DMS79 treated with DMSO at 0.1 percent for 48 hours (cell line): ENCODE results near the gene SIGMAR1.

Experiments
- DNase-seq: peaks from one replicate; lab custom pipeline; 2025; lab: John Stamatoyannopoulos, UW

The SIGMAR1 gene

GRCh38 chr9:34603610-34604231, 33.9 kb downstream of the SIGMAR1 start:
- peak; percentile 70 for DNase-seq

GRCh38 chr9:34601937-34602573, 35.5 kb downstream of the SIGMAR1 start:
- no peak for DNase-seq

GRCh38 chr9:34600908-34601307, 36.7 kb downstream of the SIGMAR1 start:
- no peak for DNase-seq

GRCh38 chr9:34599546-34599945, 38.0 kb downstream of the SIGMAR1 start:
- DNase-seq, result no peak

GRCh38 chr9:34594177-34594576, 43.4 kb downstream of the SIGMAR1 start:
- DNase-seq, result no peak

- peak; percentile 17 for DNase-seq
Observed at GRCh38 chr9:34592895-34593601, 44.5 kb downstream of the SIGMAR1 start.

- no peak for DNase-seq
Observed at GRCh38 chr9:34591917-34592866, 45.4 kb downstream of the SIGMAR1 start.

- peak; percentile 52 for DNase-seq
Observed at GRCh38 chr9:34591248-34591916, 46.2 kb downstream of the SIGMAR1 start.

DNA sequence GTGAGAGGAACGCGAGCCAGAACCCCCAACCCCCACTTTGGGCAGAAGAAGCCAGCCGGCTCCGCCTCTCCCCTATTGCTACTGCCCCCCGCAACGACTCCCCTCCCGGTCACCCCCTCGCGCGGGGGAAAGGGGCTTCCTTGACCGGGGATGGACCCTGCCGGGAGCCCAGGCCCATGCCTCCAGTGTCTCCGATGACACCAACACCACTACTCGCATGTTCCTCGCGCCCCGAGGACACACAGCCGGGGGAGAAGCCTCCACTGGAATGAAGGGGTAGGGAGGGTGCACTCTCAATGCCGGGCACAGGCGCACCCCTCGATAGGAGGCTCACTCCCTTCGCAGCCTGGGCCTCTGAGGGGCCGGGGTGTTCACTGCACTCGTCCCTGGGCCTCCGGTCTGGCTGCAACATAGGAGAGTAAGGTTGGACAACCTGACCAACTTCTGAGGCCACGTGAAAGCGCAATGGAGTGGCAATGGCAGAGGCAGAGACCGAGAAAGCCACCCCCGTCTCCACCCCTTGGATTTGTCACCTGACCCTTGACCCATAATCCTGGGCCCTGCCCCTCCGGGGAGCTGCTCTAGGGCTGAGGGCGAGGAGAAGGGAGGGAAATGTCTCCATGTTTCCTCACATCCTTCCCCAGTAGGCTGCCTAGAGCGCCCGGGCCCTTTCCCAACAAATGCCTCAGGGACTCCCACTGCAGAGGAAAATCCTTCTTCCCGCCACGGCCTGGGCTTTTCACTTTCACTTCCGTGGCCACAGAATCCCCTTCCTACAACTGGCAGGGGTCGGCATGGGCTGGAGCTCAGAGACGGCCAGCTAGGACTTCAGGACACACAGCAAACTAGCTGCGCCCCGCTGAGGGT, 47.0 kb downstream of the SIGMAR1 start:
- no peak for DNase-seq

DNA sequence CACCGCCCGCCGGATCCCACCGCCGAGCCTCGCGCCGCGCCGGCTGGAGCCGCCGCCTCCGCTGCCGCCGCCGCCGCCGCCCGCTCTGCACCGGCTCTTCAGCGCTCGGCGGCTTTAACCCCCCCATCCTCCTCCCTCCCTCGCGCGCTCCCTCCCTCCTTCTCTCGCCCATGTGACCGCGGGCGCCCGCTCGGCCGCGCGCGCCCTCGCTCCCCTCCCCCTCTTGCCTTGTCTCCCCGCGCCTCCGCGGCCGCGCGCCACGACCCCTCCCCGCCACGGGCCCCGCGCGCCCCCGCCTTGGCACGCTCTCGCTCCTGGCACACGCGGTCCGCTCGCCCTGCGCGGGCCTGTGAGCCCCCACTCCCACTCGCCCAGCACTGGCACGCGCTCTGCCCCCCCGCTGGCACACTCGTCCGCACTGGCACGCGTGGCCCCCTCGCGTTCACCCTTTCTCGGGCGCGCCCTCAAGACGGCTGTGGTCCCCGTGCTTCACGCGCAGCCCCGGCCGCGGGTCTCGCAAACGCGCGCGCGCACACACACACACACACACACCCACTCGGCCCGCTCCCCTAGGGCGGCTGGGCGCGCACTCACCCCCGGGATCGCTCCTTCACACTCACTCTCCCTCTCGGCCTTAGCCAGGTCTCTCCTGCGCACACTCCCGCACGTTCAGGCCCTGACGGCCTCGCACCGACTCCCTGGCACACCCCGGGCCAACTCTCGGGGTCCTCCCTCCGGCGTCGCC, 47.8 kb downstream of the SIGMAR1 start, which contains the start of gene CNTFR:
Gene CNTFR (minus strand): TSS at position 89 of the 745 bp plus-strand sequence. CDS start 20,743 bp downstream, outside the sequence.
- DNase-seq, result peak; percentile 51

GRCh38 chr9:34588671-34589635, 48.6 kb downstream of the SIGMAR1 start:
- DNase-seq, result peak; percentile 61

DNA sequence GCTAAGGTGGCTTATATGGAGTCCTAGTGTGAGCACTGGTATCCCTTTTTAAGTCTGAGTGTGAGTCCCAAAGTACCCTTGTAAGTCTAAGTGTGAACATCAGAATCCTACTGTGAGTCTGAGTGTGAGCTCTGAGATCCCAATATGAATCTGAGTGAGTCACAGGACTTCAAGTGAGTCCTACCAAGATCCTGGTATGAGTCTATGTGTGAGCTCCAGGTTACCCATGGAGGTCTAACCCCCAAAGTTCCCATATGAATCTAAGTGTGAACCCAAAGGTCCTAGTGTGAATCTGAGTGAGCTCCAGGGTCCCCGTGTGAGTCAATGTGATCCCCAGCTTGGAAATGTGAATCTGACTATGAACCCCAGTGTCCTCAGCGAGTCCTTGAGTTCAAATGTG, 50.3 kb downstream of the SIGMAR1 start:
- no peak for DNase-seq

GRCh38 chr9:34585946-34586669, 51.5 kb downstream of the SIGMAR1 start:
- DNase-seq, result no peak

DNA sequence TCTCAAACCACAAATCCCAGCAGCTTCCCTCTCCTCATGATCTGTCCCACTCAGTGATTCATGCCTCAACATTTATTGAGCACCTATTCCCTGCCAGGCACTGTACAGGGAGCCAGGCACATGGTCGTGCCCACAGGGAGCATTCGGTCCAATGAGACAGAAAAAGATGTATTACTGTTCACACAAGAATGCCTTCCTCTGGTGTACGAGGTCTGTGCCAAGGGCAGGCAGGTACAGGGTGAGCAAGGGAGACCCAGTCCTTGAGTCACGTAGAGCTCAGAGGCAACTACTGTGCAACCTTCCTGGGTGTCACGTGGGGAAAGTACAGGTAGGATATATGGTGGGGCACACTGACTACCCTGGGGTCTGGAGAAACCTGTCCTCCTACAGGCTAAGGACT, 52.6 kb downstream of the SIGMAR1 start:
- no peak for DNase-seq
